ENCODE results near the gene EOGT. TPM values are rescaled to one million over a fixed set of nuclear protein-coding genes. Genes with fewer than 3 reads are reported as not detected.

The EOGT gene
- total and polyA plus RNA-seq, 2 of the 4 experiments (the other 2 are of a cell fraction), result 12.3 to 41.2 TPM

- TF ChIP-seq MAZ (IDR thresholded peaks at IDR 0.05; ENCODE audit: borderline replicate concordance, low read depth, low read length), result no peak
These were observed 3.7 kb downstream of the EOGT start (continued) for GRCh38 chr3:69009559-69010410.

- H3K4me1 ChIP-seq (ENCODE audit: control insufficient read depth, insufficient read depth, low read length), result peaks cover 10% of the 10 kb centered on the region
- H3K79me1 ChIP-seq (ENCODE audit: low read depth in 1 of 2, low read length in 2 of 2), result peaks cover 12 to 36% of the 10 kb centered on the region in 2 experiments
- H3K23ac ChIP-seq (ENCODE audit: low read depth, low read length), result peak overlapping the region; percentile 54
- no TSS peak for BruUV-seq (replicated peaks)
- H2AK9ac ChIP-seq (replicated peaks; ENCODE audit: low read depth, low read length, poor library complexity), result no peak overlapping the region
- peak overlapping the region; percentile 89 for H2BK15ac ChIP-seq (ENCODE audit: low read depth, low read length)
- CTCF ChIA-PET, result no interaction called here
- no peaks in the 10 kb centered on the region for H3K27me3 ChIP-seq (ENCODE audit: control insufficient read depth, insufficient read depth, low read length)
- H3K4me3 ChIP-seq (ENCODE audit: insufficient read depth, low read depth, low read length), result no peak overlapping the region
- intact Hi-C loops (cut with micrococcal nuclease), result no loop called here
- H3K14ac ChIP-seq (replicated peaks; ENCODE audit: low read depth, low read length), result peak overlapping the region; percentile 48
- peak overlapping the region; percentile 34 for H2AFZ ChIP-seq (replicated peaks; ENCODE audit: low read length, poor library complexity)
- in situ Hi-C loops (cut with MboI; ENCODE audit: low sequenced_read_pairs), result no loop called here
- peak overlapping the region; percentile 46; the same call in 1 of the 2 replicates for H3K27ac ChIP-seq (ENCODE audit: insufficient read depth, low read length)
- no CpG with 5 or more reads among the region's 2 CpGs for WGBS, 2 experiments (ENCODE audit: extremely low coverage in 2 of 2, insufficient read length in 1 of 2)
- peaks cover 7% of the 10 kb centered on the region for H3K9me1 ChIP-seq (ENCODE audit: insufficient read depth, low read length)
- H3K18ac ChIP-seq (ENCODE audit: low read depth, low read length), result peak overlapping the region; percentile 50
- H3K9me3 ChIP-seq (ENCODE audit: control insufficient read depth, insufficient read depth, low read length), result no peaks in the 10 kb centered on the region
- POLR2A ChIA-PET (ENCODE audit: unreplicated experiment), result no interaction called here
- H4K91ac ChIP-seq (ENCODE audit: insufficient read depth, low read depth, low read length), result peak overlapping the region; percentile 80
- peak overlapping the region; percentile 42 to 75; a peak in 3 of 4 replicates for H4K8ac ChIP-seq (ENCODE audit: low read depth in 2 of 2, low read length in 2 of 2)
- DNase-seq, result no peak
- H2BK20ac ChIP-seq (ENCODE audit: low read depth, low read length), result peak overlapping the region; percentile 13
- TF ChIP-seq MAZ (IDR thresholded peaks at IDR 0.05; ENCODE audit: borderline replicate concordance, low read depth, low read length), result no peak
- TF ChIP-seq POLR2A (IDR thresholded peaks at IDR 0.05; ENCODE audit: low read depth, low read length), result no peak
- TF ChIP-seq RAD21 (IDR thresholded peaks at IDR 0.05; ENCODE audit: low read length), result no peak
- TF ChIP-seq ELK1 (IDR thresholded peaks at IDR 0.05; ENCODE audit: borderline replicate concordance, low read depth, low read length), result no peak
- H3K4me2 ChIP-seq (ENCODE audit: low read depth, low read length), result no peak overlapping the region
- no peak overlapping the region for H3K56ac ChIP-seq (ENCODE audit: extremely low read depth, insufficient read depth, low read length)
- H3K4ac ChIP-seq (ENCODE audit: low read depth, low read length), result peak overlapping the region; percentile 63
- H2BK5ac ChIP-seq (ENCODE audit: low read depth, low read length, poor library complexity, severe bottlenecking), result peak overlapping the region; percentile 30
- peak overlapping the region; percentile 79 for H2AK5ac ChIP-seq (ENCODE audit: low read depth, low read length)
- no peak for ATAC-seq (ENCODE audit: low read depth)
- H2BK120ac ChIP-seq (ENCODE audit: low read depth, low read length), result peak overlapping the region; percentile 72; the same call in 1 of the 2 replicates
- H4K5ac ChIP-seq (ENCODE audit: low read depth, low read length), result peak overlapping the region; percentile 36
- H3K9ac ChIP-seq (ENCODE audit: low read depth, low read length), result no peak overlapping the region
- H4K20me1 ChIP-seq (ENCODE audit: insufficient read depth, low read length), result no peaks in the 10 kb centered on the region
- dilution Hi-C loops (cut with HindIII; ENCODE audit: low sequenced_read_pairs, unreplicated experiment), result no loop called here
- peaks cover 22% of the 10 kb centered on the region for H3K36me3 ChIP-seq (ENCODE audit: control insufficient read depth, insufficient read depth, low read length)
These were observed 4.5 kb downstream of the EOGT start for GRCh38 chr3:69008980-69009379.

Measured in IMR-90 (cell line).